Fibroblast of lung (primary cell): ENCODE results near the gene CAPZB. TPM values are rescaled to one million over a fixed set of nuclear protein-coding genes. Genes with fewer than 3 reads are reported as not detected.

Experiments used
- DNase-seq, 2 donors: peaks; one replicate each; pipeline versions ENCODE4 v3.0.0 to v3.0.0-alpha.2; 2010; ENCODE audit warnings: low read depth in 2 of 2
- H2AFZ ChIP-seq: 2 replicates; pipeline ENCODE4 v1.5.1; 2012; ENCODE audit warnings: low read length, control low read depth, inconsistent platforms
- H3K27ac ChIP-seq: 2 replicates; pipeline ENCODE4 v1.5.1; 2011; ENCODE audit warnings: low read length, control low read depth; ENCODE audit not compliant: insufficient read depth
- H3K27me3 ChIP-seq: 2 replicates; pipeline ENCODE4 v1.5.1; 2011; ENCODE audit warnings: mild to moderate bottlenecking, low read length; ENCODE audit not compliant: control insufficient read depth, insufficient read depth
- H3K36me3 ChIP-seq: 2 replicates; pipeline ENCODE4 v1.5.1; 2011; ENCODE audit warnings: low read length; ENCODE audit not compliant: control insufficient read depth, insufficient read depth
- H3K4me1 ChIP-seq: 2 replicates; pipeline ENCODE4 v1.5.1; 2011; ENCODE audit warnings: low read length; ENCODE audit not compliant: control insufficient read depth, insufficient read depth; ENCODE audit errors: extremely low read depth
- H3K4me2 ChIP-seq: 2 replicates; pipeline ENCODE4 v1.5.1; 2011; ENCODE audit warnings: low read length, control low read depth; ENCODE audit not compliant: insufficient read depth; ENCODE audit errors: extremely low read depth
- H3K4me3 ChIP-seq, 4 experiments: fragments of 200-600 bp in 1 of 4; sonication (generic) in 1 of 4; replicated peaks in 1 of 4; 2 replicates each; pipeline ENCODE4 v1.5.1; 2011 to 2016; ENCODE audit warnings: low read length in 4 of 4, low read depth in 3 of 4, mild to moderate bottlenecking in 3 of 4, control low read depth in 2 of 4, inconsistent platforms in 1 of 4, mixed read lengths in 1 of 4; ENCODE audit not compliant: insufficient read depth in 1 of 4; ENCODE audit errors: control extremely low read depth in 1 of 4
- H3K79me2 ChIP-seq: 2 replicates; pipeline ENCODE4 v1.5.1; 2012; ENCODE audit warnings: mild to moderate bottlenecking, low read length, inconsistent platforms; ENCODE audit not compliant: control insufficient read depth, insufficient read depth
- H3K9ac ChIP-seq: 2 replicates; pipeline ENCODE4 v1.5.1; 2011; ENCODE audit warnings: mild to moderate bottlenecking, low read length, control low read depth; ENCODE audit not compliant: insufficient read depth
- H3K9me3 ChIP-seq: 2 replicates; pipeline ENCODE4 v1.5.1; 2012; ENCODE audit warnings: low read depth, low read length; ENCODE audit not compliant: control insufficient read depth, insufficient read depth
- H4K20me1 ChIP-seq: 2 replicates; pipeline ENCODE4 v1.5.1; 2011; ENCODE audit warnings: low read length; ENCODE audit not compliant: control insufficient read depth, insufficient read depth; ENCODE audit errors: extremely low read depth
- EZH2 ChIP-seq: IDR thresholded peaks from 2 replicates; pipeline ENCODE4 v1.5.1; 2012; ENCODE audit warnings: low read length, control low read depth, mild to moderate bottlenecking; ENCODE audit errors: missing control alignments
- polyA plus RNA-seq, 2 donors: library from polyadenylated mRNA; depleted of rRNA in 1 of 2; stranded (reverse) in 1 of 2; unstranded in 1 of 2; fragments of >200 nt; gene quantifications; 2 replicates each; pipeline ENCODE4 v1.2.1, GENCODE V29; 2011 to 2012; ENCODE audit warnings: missing spikeins in 1 of 2
- total RNA-seq: library from RNA; depleted of rRNA; stranded (reverse); fragments of >200 nt; gene quantifications from 2 replicates; pipeline ENCODE4 v1.2.1, GENCODE V29; 2014
- TF ChIP-seq, protein P1 (sequence below), 2 donors: IDR thresholded peaks in 1 of 2; conservative IDR thresholded peaks in 1 of 2; 1 replicate in 1 of 2; 2 replicates in 1 of 2; pipeline ENCODE4 v1.5.1; 2011 to 2012; ENCODE audit warnings: low read length in 2 of 2, control low read depth in 1 of 2, inconsistent platforms in 1 of 2, low read depth in 1 of 2, mild to moderate bottlenecking in 1 of 2

The CAPZB gene
- total and polyA plus RNA-seq, 2 donors (not counting 1 experiment from before 2014, with no cell fraction given) = 104 to 495 TPM

DNA sequence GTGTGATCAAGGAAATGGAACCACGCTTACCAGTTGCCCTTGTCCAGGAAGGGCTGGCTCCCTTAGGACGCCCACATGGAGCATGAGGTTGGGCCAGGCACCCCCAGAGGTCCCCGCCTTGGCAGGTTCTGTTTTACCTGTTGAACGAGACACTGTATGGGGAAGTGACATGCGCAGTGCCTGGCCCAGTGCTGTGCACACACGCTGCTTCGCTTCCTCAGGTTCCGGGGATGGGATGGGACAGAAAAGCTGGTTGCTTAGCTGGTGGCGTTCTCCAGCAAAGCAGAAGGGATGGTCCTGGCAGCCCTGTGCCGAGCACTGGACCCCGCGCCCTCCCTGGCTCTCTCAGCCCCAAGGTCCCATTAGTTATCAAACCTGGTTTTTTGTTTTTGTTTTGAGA is 152.5 kb downstream of the CAPZB start:
- no peaks in the 10 kb centered on the region for H3K79me2 ChIP-seq
- H3K4me3 ChIP-seq = no peak overlapping the region
- H3K36me3 ChIP-seq = peaks cover 7% of the 10 kb centered on the region
- TF ChIP-seq, protein P1, sequence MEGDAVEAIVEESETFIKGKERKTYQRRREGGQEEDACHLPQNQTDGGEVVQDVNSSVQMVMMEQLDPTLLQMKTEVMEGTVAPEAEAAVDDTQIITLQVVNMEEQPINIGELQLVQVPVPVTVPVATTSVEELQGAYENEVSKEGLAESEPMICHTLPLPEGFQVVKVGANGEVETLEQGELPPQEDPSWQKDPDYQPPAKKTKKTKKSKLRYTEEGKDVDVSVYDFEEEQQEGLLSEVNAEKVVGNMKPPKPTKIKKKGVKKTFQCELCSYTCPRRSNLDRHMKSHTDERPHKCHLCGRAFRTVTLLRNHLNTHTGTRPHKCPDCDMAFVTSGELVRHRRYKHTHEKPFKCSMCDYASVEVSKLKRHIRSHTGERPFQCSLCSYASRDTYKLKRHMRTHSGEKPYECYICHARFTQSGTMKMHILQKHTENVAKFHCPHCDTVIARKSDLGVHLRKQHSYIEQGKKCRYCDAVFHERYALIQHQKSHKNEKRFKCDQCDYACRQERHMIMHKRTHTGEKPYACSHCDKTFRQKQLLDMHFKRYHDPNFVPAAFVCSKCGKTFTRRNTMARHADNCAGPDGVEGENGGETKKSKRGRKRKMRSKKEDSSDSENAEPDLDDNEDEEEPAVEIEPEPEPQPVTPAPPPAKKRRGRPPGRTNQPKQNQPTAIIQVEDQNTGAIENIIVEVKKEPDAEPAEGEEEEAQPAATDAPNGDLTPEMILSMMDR (conservative IDR thresholded peaks at IDR 0.05 in 1 of 2, IDR thresholded peaks at IDR 0.05 in 1 of 2; ENCODE audit: low read depth in 1 of 2, low read length in 2 of 2) = no peak
- TF ChIP-seq EZH2 = no peak
- H4K20me1 ChIP-seq = no peaks in the 10 kb centered on the region
- H3K4me1 ChIP-seq = no peaks in the 10 kb centered on the region
- H3K9ac ChIP-seq = no peak overlapping the region
- H3K4me2 ChIP-seq = no peak overlapping the region
- DNase-seq = no peak
- no peak overlapping the region for H3K27ac ChIP-seq
- no peak overlapping the region for H2AFZ ChIP-seq
- no peaks in the 10 kb centered on the region for H3K27me3 ChIP-seq
- H3K9me3 ChIP-seq = no peaks in the 10 kb centered on the region

DNA sequence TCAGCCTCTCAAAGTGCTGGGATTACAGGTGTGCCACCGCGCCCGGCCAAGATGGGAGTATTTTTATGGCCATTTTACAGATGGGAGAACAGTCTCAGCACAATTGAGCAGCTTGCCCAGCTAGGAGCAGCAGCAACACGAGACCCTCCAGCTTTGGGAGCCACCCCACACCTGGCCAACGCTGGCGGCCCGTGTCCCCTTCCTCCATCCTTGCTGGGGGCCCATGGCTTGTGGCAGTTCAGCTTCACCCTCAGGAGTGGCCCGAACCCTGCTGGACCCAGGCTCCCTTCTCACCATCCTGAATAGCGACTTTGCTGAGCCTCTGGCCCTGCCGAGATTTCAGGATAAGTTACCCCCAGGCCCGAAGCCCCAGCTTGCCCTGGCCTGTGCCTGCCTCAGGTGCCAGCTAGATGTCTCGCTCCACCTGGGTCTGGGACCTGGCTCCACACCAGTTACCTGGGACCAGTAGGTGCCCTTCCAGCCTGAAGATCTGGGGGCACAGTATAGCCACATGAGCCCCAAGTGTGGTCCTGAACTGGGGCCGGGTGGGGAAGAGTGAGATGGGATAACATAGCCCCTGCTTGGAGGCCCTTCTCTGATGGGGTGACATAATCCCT is 154.0 kb downstream of the CAPZB start:
- no peaks in the 10 kb centered on the region for H3K27me3 ChIP-seq
- H3K27ac ChIP-seq = no peak overlapping the region
- no peak overlapping the region for H3K4me3 ChIP-seq
- peaks cover 13% of the 10 kb centered on the region for H3K36me3 ChIP-seq
- H3K79me2 ChIP-seq = no peaks in the 10 kb centered on the region
- H3K4me2 ChIP-seq = no peak overlapping the region
- H2AFZ ChIP-seq = no peak overlapping the region
- no peak overlapping the region for H3K9ac ChIP-seq
- no peaks in the 10 kb centered on the region for H4K20me1 ChIP-seq
- no peak for TF ChIP-seq EZH2
- TF ChIP-seq, protein P1 (conservative IDR thresholded peaks at IDR 0.05 in 1 of 2, IDR thresholded peaks at IDR 0.05 in 1 of 2; ENCODE audit: low read depth in 1 of 2, low read length in 2 of 2) = no peak
- no peak for DNase-seq
- no peaks in the 10 kb centered on the region for H3K9me3 ChIP-seq
- H3K4me1 ChIP-seq = no peaks in the 10 kb centered on the region

DNA sequence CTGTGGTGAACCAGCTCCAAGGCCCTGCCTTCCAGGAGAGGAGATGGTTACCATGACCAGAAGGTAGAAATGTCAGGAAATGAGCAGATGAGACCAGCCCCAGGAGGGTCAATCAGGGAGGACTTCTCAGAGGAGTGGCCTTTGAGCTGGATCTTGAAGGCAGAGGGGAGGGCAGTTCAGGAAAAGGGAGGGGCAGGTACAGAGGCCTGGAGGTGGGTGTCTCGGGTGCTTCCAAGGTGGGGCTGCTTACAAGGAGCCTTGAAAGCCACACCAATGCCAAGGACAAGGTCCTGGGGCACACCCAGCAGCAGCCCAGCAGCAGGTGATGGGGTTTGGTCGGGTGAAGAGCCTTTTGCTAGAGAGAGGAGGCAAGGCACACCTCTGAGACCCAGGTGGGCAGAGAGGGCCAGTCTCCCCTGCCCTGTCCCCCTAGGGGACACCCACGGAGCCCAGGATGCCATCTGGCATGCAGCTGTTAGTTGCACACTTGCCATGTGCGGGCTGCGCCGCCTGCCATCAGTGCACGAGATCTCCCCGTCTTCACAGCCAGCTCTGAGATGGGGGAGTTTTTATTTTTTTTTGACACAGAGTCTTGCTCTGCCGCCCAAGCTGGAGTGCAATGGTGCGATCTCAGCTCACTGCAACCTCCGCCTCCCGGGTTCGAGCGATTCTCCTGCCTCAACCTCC is 154.7 kb downstream of the CAPZB start:
- Histone ChIP-seq H3K4me3 (no peak overlapping the region), H4K20me1 (no peaks in the 10 kb centered on the region), H3K9ac (no peak overlapping the region), H3K79me2 (no peaks in the 10 kb centered on the region), H3K4me2 (no peak overlapping the region), H3K27ac (no peak overlapping the region), H2AFZ (no peak overlapping the region), H3K36me3 (peaks cover 14% of the 10 kb centered on the region), H3K4me1 (no peaks in the 10 kb centered on the region), H3K27me3 (no peaks in the 10 kb centered on the region), H3K9me3 (no peaks in the 10 kb centered on the region)
- TF ChIP-seq, protein P1 (conservative IDR thresholded peaks at IDR 0.05 in 1 of 2, IDR thresholded peaks at IDR 0.05 in 1 of 2; ENCODE audit: low read depth in 1 of 2, low read length in 2 of 2) = no peak
- no peak for TF ChIP-seq EZH2
- no peak for DNase-seq
